KMS-11 (cell line): ENCODE measurements around the gene VWA5B2.

Source experiments
- H2AFZ ChIP-seq: fragments of 200-600 bp; sonication (generic); 2 replicates; pipeline ENCODE4 v1.6.1; 2016; ENCODE audit warnings: antibody characterized with exemption, mixed run types, low read depth
- H3K27ac ChIP-seq: fragments of 200-600 bp; sonication (generic); 2 replicates; pipeline ENCODE4 v1.6.1; 2016; ENCODE audit warnings: mild to moderate bottlenecking, mixed run types
- H3K27me3 ChIP-seq: fragments of 200-600 bp; sonication (generic); 2 replicates; pipeline ENCODE4 v1.6.1; 2017; ENCODE audit warnings: mild to moderate bottlenecking, low read depth, mixed run types, moderate library complexity; ENCODE audit not compliant: insufficient read depth
- H3K36me3 ChIP-seq: fragments of 200-600 bp; sonication (generic); 2 replicates; pipeline ENCODE4 v1.6.1; 2017; ENCODE audit warnings: mild to moderate bottlenecking, mixed run types; ENCODE audit not compliant: insufficient read depth
- H3K4me1 ChIP-seq: fragments of 200-600 bp; sonication (generic); 2 replicates; pipeline ENCODE4 v1.6.1; 2016; ENCODE audit warnings: mild to moderate bottlenecking, low read depth, mixed run types; ENCODE audit not compliant: poor library complexity, severe bottlenecking
- H3K4me2 ChIP-seq: fragments of 200-600 bp; sonication (generic); 2 replicates; pipeline ENCODE4 v1.7.0; 2016; ENCODE audit warnings: mild to moderate bottlenecking, mixed run types
- H3K4me3 ChIP-seq: fragments of 200-600 bp; sonication (generic); IDR thresholded peaks from 2 replicates; pipeline ENCODE4 v1.6.1; 2017; ENCODE audit warnings: low read depth, low read length, mixed read lengths; ENCODE audit not compliant: insufficient read depth
- H3K79me2 ChIP-seq: fragments of 200-600 bp; sonication (generic); 2 replicates; pipeline ENCODE4 v1.6.1; 2016; ENCODE audit warnings: low read depth, mixed run types; ENCODE audit not compliant: insufficient read depth
- H3K9ac ChIP-seq: fragments of 200-600 bp; sonication (generic); 2 replicates; pipeline ENCODE4 v1.6.1; 2016; ENCODE audit warnings: mild to moderate bottlenecking, mixed run types
- H4K20me1 ChIP-seq: fragments of 200-600 bp; sonication (generic); 2 replicates; pipeline ENCODE4 v1.6.1; 2016; ENCODE audit warnings: mild to moderate bottlenecking, mixed run types; ENCODE audit not compliant: insufficient read depth
- TF ChIP-seq, protein P1 (sequence below): fragments of 200-600 bp; sonication (generic); conservative IDR thresholded peaks from 2 replicates; pipeline ENCODE4 v1.6.1; 2017; ENCODE audit warnings: low read depth, mild to moderate bottlenecking, antibody characterized with exemption, low read length, moderate library complexity, mixed read lengths

VWA5B2 gene

GRCh38 chr3:184222521-184222920, 6.9 kb upstream of the VWA5B2 start:
- no peak overlapping the region for H2AFZ ChIP-seq
- H3K27ac ChIP-seq: no peak overlapping the region
- no peaks in the 10 kb centered on the region for H3K36me3 ChIP-seq
- no peaks in the 10 kb centered on the region for H3K4me1 ChIP-seq
- H3K4me3 ChIP-seq: no peak overlapping the region
- H3K4me2 ChIP-seq: no peak overlapping the region
- H3K79me2 ChIP-seq: no peaks in the 10 kb centered on the region
- no peaks in the 10 kb centered on the region; the same call in 1 of the 2 replicates for H3K27me3 ChIP-seq
- no peak overlapping the region for H3K9ac ChIP-seq
- TF ChIP-seq, protein P1, sequence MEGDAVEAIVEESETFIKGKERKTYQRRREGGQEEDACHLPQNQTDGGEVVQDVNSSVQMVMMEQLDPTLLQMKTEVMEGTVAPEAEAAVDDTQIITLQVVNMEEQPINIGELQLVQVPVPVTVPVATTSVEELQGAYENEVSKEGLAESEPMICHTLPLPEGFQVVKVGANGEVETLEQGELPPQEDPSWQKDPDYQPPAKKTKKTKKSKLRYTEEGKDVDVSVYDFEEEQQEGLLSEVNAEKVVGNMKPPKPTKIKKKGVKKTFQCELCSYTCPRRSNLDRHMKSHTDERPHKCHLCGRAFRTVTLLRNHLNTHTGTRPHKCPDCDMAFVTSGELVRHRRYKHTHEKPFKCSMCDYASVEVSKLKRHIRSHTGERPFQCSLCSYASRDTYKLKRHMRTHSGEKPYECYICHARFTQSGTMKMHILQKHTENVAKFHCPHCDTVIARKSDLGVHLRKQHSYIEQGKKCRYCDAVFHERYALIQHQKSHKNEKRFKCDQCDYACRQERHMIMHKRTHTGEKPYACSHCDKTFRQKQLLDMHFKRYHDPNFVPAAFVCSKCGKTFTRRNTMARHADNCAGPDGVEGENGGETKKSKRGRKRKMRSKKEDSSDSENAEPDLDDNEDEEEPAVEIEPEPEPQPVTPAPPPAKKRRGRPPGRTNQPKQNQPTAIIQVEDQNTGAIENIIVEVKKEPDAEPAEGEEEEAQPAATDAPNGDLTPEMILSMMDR: no peak
- no peaks in the 10 kb centered on the region for H4K20me1 ChIP-seq

DNA sequence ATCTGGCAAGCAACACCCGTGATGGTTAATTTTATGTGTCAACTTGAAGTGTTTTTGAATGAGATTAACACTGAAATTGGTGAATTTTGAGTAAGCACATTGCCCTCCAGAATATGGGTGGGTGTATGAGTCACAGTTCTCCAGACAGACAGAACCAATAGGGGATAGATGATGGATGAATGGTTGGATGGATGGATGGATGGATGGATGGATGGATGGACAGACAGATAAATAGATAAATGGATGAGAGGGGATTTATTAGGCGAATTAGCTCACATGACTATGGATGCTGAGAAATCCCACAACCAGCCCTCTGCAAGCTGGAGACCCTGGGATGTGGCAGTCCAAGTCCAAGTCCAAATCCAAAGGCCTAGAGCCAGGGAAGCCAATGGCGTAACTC, 5.4 kb upstream of the VWA5B2 start:
- no peak overlapping the region for H3K4me2 ChIP-seq
- H3K27me3 ChIP-seq: peaks cover 9% of the 10 kb centered on the region
- H3K27ac ChIP-seq: no peak overlapping the region
- no peak overlapping the region for H3K9ac ChIP-seq
- H3K79me2 ChIP-seq: no peaks in the 10 kb centered on the region
- H3K4me3 ChIP-seq: no peak overlapping the region
- H3K36me3 ChIP-seq: no peaks in the 10 kb centered on the region
- H3K4me1 ChIP-seq: no peaks in the 10 kb centered on the region
- TF ChIP-seq, protein P1: no peak
- H4K20me1 ChIP-seq: no peaks in the 10 kb centered on the region
- no peak overlapping the region for H2AFZ ChIP-seq

DNA sequence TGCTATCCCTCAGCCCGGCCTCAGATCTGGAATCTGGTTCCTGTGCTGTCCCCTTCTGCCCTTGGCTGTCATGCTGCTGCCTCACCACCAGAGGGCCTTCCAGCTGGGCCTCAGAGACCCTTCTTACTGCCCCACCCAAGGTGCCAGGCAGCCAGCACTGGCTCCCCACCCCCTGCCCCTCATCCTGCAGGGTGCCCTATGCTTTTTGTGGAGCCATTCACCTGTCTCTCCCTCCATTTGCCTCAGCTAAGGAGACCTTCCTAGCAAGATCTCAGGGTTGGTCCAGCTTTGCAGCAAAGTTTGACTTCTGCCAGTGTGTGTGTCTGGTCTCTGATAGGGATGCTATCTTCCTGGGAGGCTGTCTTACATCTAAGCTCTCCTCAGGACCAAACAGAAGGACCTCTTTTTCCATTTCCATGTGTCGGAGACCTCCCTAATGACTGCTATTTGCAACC, 1.9 kb upstream of the VWA5B2 start:
- no peak overlapping the region for H3K4me3 ChIP-seq
- no peaks in the 10 kb centered on the region for H4K20me1 ChIP-seq
- no peak overlapping the region for H2AFZ ChIP-seq
- H3K27ac ChIP-seq: no peak overlapping the region
- no peak overlapping the region for H3K9ac ChIP-seq
- no peaks in the 10 kb centered on the region for H3K36me3 ChIP-seq
- no peaks in the 10 kb centered on the region for H3K4me1 ChIP-seq
- H3K4me2 ChIP-seq: no peak overlapping the region
- TF ChIP-seq, protein P1: peak; percentile 97
- peaks cover 31% of the 10 kb centered on the region for H3K27me3 ChIP-seq
- H3K79me2 ChIP-seq: no peaks in the 10 kb centered on the region

- TF ChIP-seq, protein P1: no peak
- H3K4me3 ChIP-seq: peak overlapping the region; percentile 24
- no peak overlapping the region; the same call in 1 of the 2 replicates for H2AFZ ChIP-seq
- no peak overlapping the region for H3K9ac ChIP-seq
- H3K27ac ChIP-seq: no peak overlapping the region
- peak overlapping the region; percentile 94 for H3K4me2 ChIP-seq
- no peaks in the 10 kb centered on the region for H4K20me1 ChIP-seq
- H3K4me1 ChIP-seq: no peaks in the 10 kb centered on the region
- no peaks in the 10 kb centered on the region for H3K36me3 ChIP-seq
- H3K27me3 ChIP-seq: peaks cover 32% of the 10 kb centered on the region
- no peaks in the 10 kb centered on the region for H3K79me2 ChIP-seq
Measured at GRCh38 chr3:184228376-184229137, 828 bp upstream of the VWA5B2 start.
